Prostate gland (tissue), 2 donors: ENCODE data around the gene FAM117B. TPM values are rescaled to one million over a fixed set of nuclear protein-coding genes. Genes with fewer than 3 reads are reported as not detected.
"Not testable (repeated sequence)": the region's sequence is repeated elsewhere in the genome, so short reads cannot be mapped to it uniquely, and the experiment has no call there.

Experiments used
- DNase-seq: peaks from one replicate; pipeline ENCODE4 v3.0.0-alpha.2; 2019; ENCODE audit warnings: low spot score
- H3K27ac ChIP-seq, 2 donors: fragments of 200-600 bp; sonication (generic); 2 replicates each; pipeline ENCODE4 v1.5.1; 2017 to 2019
- H3K27me3 ChIP-seq: fragments of 200-600 bp; sonication (generic); replicated peaks from 2 replicates; pipeline ENCODE4 v1.5.1; 2019; ENCODE audit not compliant: insufficient read depth
- H3K36me3 ChIP-seq, 2 donors: fragments of 200-600 bp; sonication (generic); 1 replicate in 1 of 2; 2 replicates in 1 of 2; pipeline versions ENCODE4 v1.5.1 to v1.8.1; 2017 to 2019
- H3K4me1 ChIP-seq: fragments of 200-600 bp; sonication (generic); replicated peaks from 2 replicates; pipeline ENCODE4 v1.5.1; 2019
- H3K4me3 ChIP-seq, 2 donors: fragments of 200-600 bp; sonication (generic); 2 replicates each; pipeline ENCODE4 v1.5.1; 2017 to 2019
- H3K9me3 ChIP-seq: fragments of 200-600 bp; sonication (generic); 2 replicates; pipeline ENCODE4 v1.5.1; 2017
- POLR2A ChIP-seq: fragments of 450-650 bp; IDR thresholded peaks from one replicate; pipeline ENCODE4 v1.6.1; 2016; ENCODE audit warnings: antibody characterized with exemption, mild to moderate bottlenecking
- POLR2AphosphoS5 ChIP-seq: sonication (generic); formaldehyde crosslinking; IDR thresholded peaks from one replicate; pipeline ENCODE4 v1.6.1; 2017; ENCODE audit warnings: antibody characterized with exemption
- WGBS: methylation state at CpG from one replicate; pipeline ENCODE4 v1.1.5; 2018; 5-methylcytosine and 5-hydroxymethylcytosine counted together
- intact Hi-C: fragments of 100-400 bp; cut with DNase I; formaldehyde crosslinking; loops from one replicate; pipeline ENCODE4 v1.14.2; 2022
- total RNA-seq, 2 donors: library from RNA; depleted of rRNA; stranded (reverse); fragments of >200 nt; gene quantifications; one replicate each; pipeline ENCODE4 v1.1.0, GENCODE V29; 2016
- TF ChIP-seq, protein P1 (sequence below), 4 experiments: fragments of 200-600 bp in 2 of 4; fragments of 450-650 bp in 2 of 4; sonication (generic) in 2 of 4; IDR thresholded peaks; 1 replicate in 3 of 4; 2 replicates in 1 of 4; pipeline ENCODE4 v1.5.1; 2016 to 2019; ENCODE audit warnings: antibody characterized with exemption in 4 of 4, mild to moderate bottlenecking in 2 of 4, moderate library complexity in 2 of 4

FAM117B gene
- total RNA-seq, 2 donors from 2014 or later: 27.5 to 30.5 TPM

DNA sequence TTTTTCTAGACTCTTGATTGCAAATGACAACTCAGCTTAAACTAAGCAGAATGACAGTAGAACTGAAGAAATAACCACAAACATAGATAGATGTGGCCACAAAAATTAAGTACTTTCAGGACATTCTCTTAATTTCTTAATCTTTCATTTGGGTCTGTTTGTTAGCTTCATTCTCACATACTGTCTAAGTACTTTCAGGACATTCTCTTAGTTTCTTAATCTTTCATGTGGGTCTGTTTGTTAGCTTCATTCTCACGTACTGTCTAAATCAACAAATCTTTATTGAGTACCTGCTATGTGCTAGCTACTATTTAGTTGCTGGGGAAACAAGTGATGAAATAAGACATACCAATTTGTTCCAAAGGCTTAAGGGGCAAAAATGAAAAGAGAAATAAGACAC lies 35.1 kb downstream of the FAM117B start:
- DNase-seq: no peak
- intact Hi-C loops: no loop called here
- H3K4me1 ChIP-seq: no peaks in the 10 kb centered on the region
- no peak overlapping the region for H3K4me3 ChIP-seq
- 70% methylated on average over 1 of the region's 1 CpG for WGBS
- TF ChIP-seq, protein P1, sequence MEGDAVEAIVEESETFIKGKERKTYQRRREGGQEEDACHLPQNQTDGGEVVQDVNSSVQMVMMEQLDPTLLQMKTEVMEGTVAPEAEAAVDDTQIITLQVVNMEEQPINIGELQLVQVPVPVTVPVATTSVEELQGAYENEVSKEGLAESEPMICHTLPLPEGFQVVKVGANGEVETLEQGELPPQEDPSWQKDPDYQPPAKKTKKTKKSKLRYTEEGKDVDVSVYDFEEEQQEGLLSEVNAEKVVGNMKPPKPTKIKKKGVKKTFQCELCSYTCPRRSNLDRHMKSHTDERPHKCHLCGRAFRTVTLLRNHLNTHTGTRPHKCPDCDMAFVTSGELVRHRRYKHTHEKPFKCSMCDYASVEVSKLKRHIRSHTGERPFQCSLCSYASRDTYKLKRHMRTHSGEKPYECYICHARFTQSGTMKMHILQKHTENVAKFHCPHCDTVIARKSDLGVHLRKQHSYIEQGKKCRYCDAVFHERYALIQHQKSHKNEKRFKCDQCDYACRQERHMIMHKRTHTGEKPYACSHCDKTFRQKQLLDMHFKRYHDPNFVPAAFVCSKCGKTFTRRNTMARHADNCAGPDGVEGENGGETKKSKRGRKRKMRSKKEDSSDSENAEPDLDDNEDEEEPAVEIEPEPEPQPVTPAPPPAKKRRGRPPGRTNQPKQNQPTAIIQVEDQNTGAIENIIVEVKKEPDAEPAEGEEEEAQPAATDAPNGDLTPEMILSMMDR (IDR thresholded peaks at IDR 0.05): no peak
- TF ChIP-seq POLR2AphosphoS5 (no peak), POLR2A (no peak)
- H3K36me3 ChIP-seq: no peaks in the 10 kb centered on the region
- no peak overlapping the region for H3K27ac ChIP-seq
- no peaks in the 10 kb centered on the region for H3K27me3 ChIP-seq
- no peaks in the 10 kb centered on the region for H3K9me3 ChIP-seq

GRCh38 chr2:202671317-202672035 lies 36.7 kb downstream of the FAM117B start:
- Histone ChIP-seq H3K9me3 (no peaks in the 10 kb centered on the region), H3K4me1 (no peaks in the 10 kb centered on the region), H3K27ac (no peak overlapping the region), H3K27me3 (no peaks in the 10 kb centered on the region), H3K36me3 (no peaks in the 10 kb centered on the region), H3K4me3 (no peak overlapping the region)
- WGBS: 64% methylated on average over 3 of the region's 3 CpGs
- intact Hi-C loops: no loop called here
- TF ChIP-seq POLR2A (no peak), POLR2AphosphoS5 (no peak)
- TF ChIP-seq, protein P1 (IDR thresholded peaks at IDR 0.05): no peak
- no peak for DNase-seq

DNA sequence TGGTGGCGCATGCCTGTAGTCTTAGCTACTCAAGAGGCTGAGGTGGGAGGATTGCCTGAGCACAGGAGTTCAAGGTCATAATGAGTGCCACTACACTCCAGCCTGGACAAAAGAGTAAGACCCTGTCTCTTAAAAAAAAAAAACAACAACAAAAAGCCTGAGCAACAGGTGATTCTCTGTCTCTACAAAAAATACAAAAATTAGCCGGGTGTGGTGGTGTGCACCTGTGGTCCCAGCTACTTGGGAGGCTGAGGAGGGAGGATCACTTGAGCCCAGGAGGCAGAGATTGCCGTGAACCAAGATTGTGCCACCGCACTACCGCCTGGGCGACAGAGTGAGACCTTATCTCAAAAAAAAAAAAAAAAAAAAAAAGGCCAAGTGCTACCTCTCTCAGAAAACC lies 40.3 kb downstream of the FAM117B start:
- H3K9me3 ChIP-seq, H3K27ac ChIP-seq, H3K27me3 ChIP-seq, H3K36me3 ChIP-seq, H3K4me1 ChIP-seq, intact Hi-C loops, H3K4me3 ChIP-seq, DNase-seq: not testable (repeated sequence)
- 96% methylated on average over 6 of the region's 6 CpGs for WGBS

- Histone ChIP-seq H3K4me1 (no peaks in the 10 kb centered on the region), H3K27me3 (no peaks in the 10 kb centered on the region), H3K9me3 (no peaks in the 10 kb centered on the region), H3K27ac (no peak overlapping the region), H3K4me3 (no peak overlapping the region), H3K36me3 (no peaks in the 10 kb centered on the region)
- intact Hi-C loops: no loop called here
- TF ChIP-seq POLR2AphosphoS5 (no peak), POLR2A (no peak)
- TF ChIP-seq, protein P1 (IDR thresholded peaks at IDR 0.05): no peak
- no peak for DNase-seq
- 89% methylated on average over 3 of the region's 3 CpGs for WGBS
Observed at GRCh38 chr2:202679980-202680379, 45.2 kb downstream of the FAM117B start.

DNA sequence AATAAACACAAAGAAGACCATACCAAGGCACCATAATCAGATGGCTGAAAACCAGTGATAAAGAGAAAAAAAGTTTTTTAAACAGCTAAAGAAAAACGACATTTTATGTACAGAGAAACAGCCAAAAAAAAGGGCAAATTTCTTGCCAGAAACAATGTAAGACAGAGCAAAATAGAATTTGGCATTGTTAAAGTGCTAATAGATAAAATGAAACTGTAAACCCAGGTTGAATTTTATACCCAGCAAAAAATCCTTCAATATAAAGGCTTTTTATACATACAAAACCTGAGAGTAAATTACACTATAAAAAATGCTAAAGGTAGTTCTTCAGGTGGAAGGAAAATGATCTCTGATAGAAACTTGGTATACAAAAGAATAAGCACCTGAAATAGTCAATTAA lies 45.7 kb downstream of the FAM117B start:
- Histone ChIP-seq H3K36me3 (no peaks in the 10 kb centered on the region), H3K4me1 (no peaks in the 10 kb centered on the region), H3K9me3 (no peaks in the 10 kb centered on the region), H3K4me3 (no peak overlapping the region), H3K27ac (no peak overlapping the region), H3K27me3 (no peaks in the 10 kb centered on the region)
- WGBS: 64% methylated on average over 1 of the region's 1 CpG
- no peak for DNase-seq
- TF ChIP-seq POLR2A (no peak), POLR2AphosphoS5 (no peak)
- TF ChIP-seq, protein P1 (IDR thresholded peaks at IDR 0.05): no peak
- intact Hi-C loops: no loop called here
